Panc1 (cell line): ENCODE measurements around the gene PIK3AP1. TPM values are rescaled to one million over a fixed set of nuclear protein-coding genes. Genes with fewer than 3 reads are reported as not detected.

Source experiments
- ATAC-seq: fragments of 200-7000 bp; cut with Tn5 transposase; 2 replicates; pipeline ENCODE4 v1.9.1; 2020; ENCODE audit warnings: mild to moderate bottlenecking, moderate library complexity
- BruUV-seq: library from RNA; stranded (reverse); fragments of 400-500 nt; replicated peaks from 2 replicates; lab custom pipeline; 2021; lab: Mats Ljungman, UMichigan
- CTCF ChIA-PET: fragments of 300-600 bp; sonication (Branson Sonifier 250); formaldehyde crosslinking; loops from one replicate; lab custom pipeline; 2022; ENCODE audit warnings: antibody characterized with exemption; lab: Charles Lee
- POLR2A ChIA-PET: fragments of 300-600 bp; sonication (Branson Sonifier 250); formaldehyde crosslinking; loops from one replicate; lab custom pipeline; 2022; ENCODE audit warnings: antibody characterized with exemption; lab: Charles Lee
- DNase-seq: peaks from one replicate; pipeline ENCODE4 v3.0.0-alpha.2; 2010; ENCODE audit warnings: low read depth, low spot score
- H3K27ac ChIP-seq: 2 replicates; pipeline ENCODE4 v1.5.1; 2011; ENCODE audit warnings: mild to moderate bottlenecking, low read length, inconsistent platforms
- H3K27me3 ChIP-seq: fragments of 200-500 bp; sonication (Bioruptor generic); 2 replicates; pipeline ENCODE4 v1.6.0; 2014; ENCODE audit warnings: low read length, inconsistent platforms; ENCODE audit not compliant: control insufficient read depth, insufficient read depth
- H3K36me3 ChIP-seq: fragments of 200-500 bp; sonication (Bioruptor generic); 2 replicates; pipeline ENCODE4 v1.5.1; 2014; ENCODE audit warnings: inconsistent platforms, mild to moderate bottlenecking, low read length, moderate library complexity; ENCODE audit not compliant: control insufficient read depth, insufficient read depth
- H3K4me1 ChIP-seq: 2 replicates; pipeline ENCODE4 v1.5.1; 2011; ENCODE audit warnings: inconsistent platforms, mild to moderate bottlenecking, low read length, moderate library complexity; ENCODE audit not compliant: control insufficient read depth, insufficient read depth
- H3K4me3 ChIP-seq, 2 experiments: 2 replicates each; pipeline ENCODE4 v1.5.1; 2011 to 2012; ENCODE audit warnings: low read depth in 2 of 2, low read length in 2 of 2, mild to moderate bottlenecking in 2 of 2, inconsistent platforms in 1 of 2, moderate library complexity in 1 of 2
- H3K9me3 ChIP-seq: fragments of 200-500 bp; sonication (Bioruptor generic); 2 replicates; pipeline ENCODE4 v1.5.1; 2014; ENCODE audit warnings: low read depth, mild to moderate bottlenecking, inconsistent platforms, low read length, moderate library complexity; ENCODE audit not compliant: control insufficient read depth, insufficient read depth
- POLR2AphosphoS5 ChIP-seq: IDR thresholded peaks from 2 replicates; pipeline ENCODE4 v1.6.1; 2012; ENCODE audit warnings: mild to moderate bottlenecking, low read depth, low read length, moderate library complexity
- SIN3A ChIP-seq: IDR thresholded peaks from 2 replicates; pipeline ENCODE4 v1.6.1; 2012; ENCODE audit warnings: low read depth, mild to moderate bottlenecking, low read length, moderate library complexity, borderline replicate concordance; ENCODE audit not compliant: insufficient read depth
- TCF7L2 ChIP-seq: IDR thresholded peaks from 2 replicates; pipeline ENCODE4 v1.6.1; 2011; ENCODE audit warnings: mild to moderate bottlenecking, low read depth, low read length, inconsistent platforms
- in situ Hi-C: cut with HindIII; loops from 2 replicates; pipeline ENCODE4 v1.10.0; 2016; ENCODE audit warnings: low sequenced_read_pairs, low pct_unique_long_range_greater_than_20kb
- intact Hi-C: fragments of 100-400 bp; cut with micrococcal nuclease; formaldehyde crosslinking; loops from one replicate; pipeline ENCODE4 v1.10.0; 2022; ENCODE audit not compliant: unreplicated experiment
- total RNA-seq: library from RNA; stranded (reverse); gene quantifications from one replicate; pipeline ENCODE4 v1.2.1, GENCODE V29; 2021; ENCODE audit not compliant: unreplicated experiment
- TF ChIP-seq, protein P1 (sequence below): fragments of 450-650 bp; IDR thresholded peaks from 2 replicates; pipeline ENCODE4 v1.5.1; 2017; ENCODE audit warnings: mild to moderate bottlenecking
- TF ChIP-seq, protein P2 (sequence below), 2 experiments: IDR thresholded peaks; 2 replicates each; pipeline ENCODE4 v1.6.1; 2011 to 2012; ENCODE audit warnings: low read depth in 2 of 2, control low read depth in 1 of 2, low read length in 1 of 2, mild to moderate bottlenecking in 1 of 2, moderate library complexity in 1 of 2; ENCODE audit not compliant: insufficient read depth in 1 of 2

PIK3AP1 gene
- total RNA-seq, 1 experiment from 2014 or later: 2.6 TPM

DNA sequence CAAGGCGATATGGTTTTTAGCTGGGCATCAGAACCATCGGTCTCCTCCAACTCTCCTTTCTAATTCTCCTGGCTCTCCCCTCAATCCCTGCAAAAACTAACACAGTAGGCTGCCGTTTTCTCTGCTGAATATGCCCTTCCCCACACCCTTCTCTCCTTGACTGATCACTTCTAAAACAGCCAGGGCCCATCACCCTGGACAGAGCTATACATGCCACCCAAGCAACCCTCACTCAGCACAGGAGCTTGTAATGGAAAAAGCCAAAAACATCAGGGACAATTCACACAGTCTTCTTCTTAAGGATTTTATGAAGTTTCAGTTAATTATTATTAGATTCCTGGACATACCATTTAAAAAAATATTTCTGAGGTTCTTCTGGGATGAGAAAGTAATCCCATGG lies 61.5 kb downstream of the PIK3AP1 start:
- TF ChIP-seq SIN3A (no peak), TCF7L2 (no peak), POLR2AphosphoS5 (no peak)
- TF ChIP-seq, protein P1, sequence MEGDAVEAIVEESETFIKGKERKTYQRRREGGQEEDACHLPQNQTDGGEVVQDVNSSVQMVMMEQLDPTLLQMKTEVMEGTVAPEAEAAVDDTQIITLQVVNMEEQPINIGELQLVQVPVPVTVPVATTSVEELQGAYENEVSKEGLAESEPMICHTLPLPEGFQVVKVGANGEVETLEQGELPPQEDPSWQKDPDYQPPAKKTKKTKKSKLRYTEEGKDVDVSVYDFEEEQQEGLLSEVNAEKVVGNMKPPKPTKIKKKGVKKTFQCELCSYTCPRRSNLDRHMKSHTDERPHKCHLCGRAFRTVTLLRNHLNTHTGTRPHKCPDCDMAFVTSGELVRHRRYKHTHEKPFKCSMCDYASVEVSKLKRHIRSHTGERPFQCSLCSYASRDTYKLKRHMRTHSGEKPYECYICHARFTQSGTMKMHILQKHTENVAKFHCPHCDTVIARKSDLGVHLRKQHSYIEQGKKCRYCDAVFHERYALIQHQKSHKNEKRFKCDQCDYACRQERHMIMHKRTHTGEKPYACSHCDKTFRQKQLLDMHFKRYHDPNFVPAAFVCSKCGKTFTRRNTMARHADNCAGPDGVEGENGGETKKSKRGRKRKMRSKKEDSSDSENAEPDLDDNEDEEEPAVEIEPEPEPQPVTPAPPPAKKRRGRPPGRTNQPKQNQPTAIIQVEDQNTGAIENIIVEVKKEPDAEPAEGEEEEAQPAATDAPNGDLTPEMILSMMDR: no peak
- TF ChIP-seq, protein P2, sequence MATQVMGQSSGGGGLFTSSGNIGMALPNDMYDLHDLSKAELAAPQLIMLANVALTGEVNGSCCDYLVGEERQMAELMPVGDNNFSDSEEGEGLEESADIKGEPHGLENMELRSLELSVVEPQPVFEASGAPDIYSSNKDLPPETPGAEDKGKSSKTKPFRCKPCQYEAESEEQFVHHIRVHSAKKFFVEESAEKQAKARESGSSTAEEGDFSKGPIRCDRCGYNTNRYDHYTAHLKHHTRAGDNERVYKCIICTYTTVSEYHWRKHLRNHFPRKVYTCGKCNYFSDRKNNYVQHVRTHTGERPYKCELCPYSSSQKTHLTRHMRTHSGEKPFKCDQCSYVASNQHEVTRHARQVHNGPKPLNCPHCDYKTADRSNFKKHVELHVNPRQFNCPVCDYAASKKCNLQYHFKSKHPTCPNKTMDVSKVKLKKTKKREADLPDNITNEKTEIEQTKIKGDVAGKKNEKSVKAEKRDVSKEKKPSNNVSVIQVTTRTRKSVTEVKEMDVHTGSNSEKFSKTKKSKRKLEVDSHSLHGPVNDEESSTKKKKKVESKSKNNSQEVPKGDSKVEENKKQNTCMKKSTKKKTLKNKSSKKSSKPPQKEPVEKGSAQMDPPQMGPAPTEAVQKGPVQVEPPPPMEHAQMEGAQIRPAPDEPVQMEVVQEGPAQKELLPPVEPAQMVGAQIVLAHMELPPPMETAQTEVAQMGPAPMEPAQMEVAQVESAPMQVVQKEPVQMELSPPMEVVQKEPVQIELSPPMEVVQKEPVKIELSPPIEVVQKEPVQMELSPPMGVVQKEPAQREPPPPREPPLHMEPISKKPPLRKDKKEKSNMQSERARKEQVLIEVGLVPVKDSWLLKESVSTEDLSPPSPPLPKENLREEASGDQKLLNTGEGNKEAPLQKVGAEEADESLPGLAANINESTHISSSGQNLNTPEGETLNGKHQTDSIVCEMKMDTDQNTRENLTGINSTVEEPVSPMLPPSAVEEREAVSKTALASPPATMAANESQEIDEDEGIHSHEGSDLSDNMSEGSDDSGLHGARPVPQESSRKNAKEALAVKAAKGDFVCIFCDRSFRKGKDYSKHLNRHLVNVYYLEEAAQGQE (IDR thresholded peaks at IDR 0.05; ENCODE audit: insufficient read depth in 1 of 2, low read depth in 2 of 2, low read length in 1 of 2): no peak
- no peaks in the 10 kb centered on the region for H3K27me3 ChIP-seq
- CTCF ChIA-PET: no interaction called here
- intact Hi-C loops (no loop called here), in situ Hi-C loops (no loop called here)
- no peak overlapping the region for H3K27ac ChIP-seq
- no peaks in the 10 kb centered on the region for H3K9me3 ChIP-seq
- no TSS peak for BruUV-seq
- no peaks in the 10 kb centered on the region for H3K4me1 ChIP-seq
- no peaks in the 10 kb centered on the region for H3K36me3 ChIP-seq
- POLR2A ChIA-PET: no interaction called here
- DNase-seq: no peak
- H3K4me3 ChIP-seq: no peak overlapping the region
- peak; percentile 29; the same call in 1 of the 2 replicates for ATAC-seq

DNA sequence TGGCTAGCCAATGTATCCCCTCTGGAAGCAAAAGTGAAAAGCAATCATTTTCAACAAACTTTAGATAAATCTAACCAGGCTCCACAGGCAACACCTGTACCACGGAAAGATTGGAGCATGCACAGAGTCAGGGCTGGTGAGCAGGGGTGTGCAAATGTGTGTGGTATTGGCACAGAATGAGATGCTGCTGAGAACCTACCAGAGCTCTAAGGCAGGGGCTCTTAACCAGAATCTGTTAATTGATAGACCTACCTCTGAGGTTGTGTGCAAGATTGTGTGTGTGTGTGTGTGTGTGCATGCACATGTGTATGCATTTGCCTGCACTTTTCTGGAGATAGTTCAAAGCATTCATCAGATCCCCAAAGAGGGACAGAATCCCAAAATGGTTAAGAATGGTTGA lies 62.9 kb downstream of the PIK3AP1 start:
- no peaks in the 10 kb centered on the region for H3K27me3 ChIP-seq
- CTCF ChIA-PET: no interaction called here
- no TSS peak for BruUV-seq
- in situ Hi-C loops: no loop called here
- H3K4me3 ChIP-seq: no peak overlapping the region
- intact Hi-C loops: no loop called here
- no peaks in the 10 kb centered on the region for H3K4me1 ChIP-seq
- H3K36me3 ChIP-seq: no peaks in the 10 kb centered on the region
- ATAC-seq (no peak), DNase-seq (no peak)
- H3K9me3 ChIP-seq: no peaks in the 10 kb centered on the region
- TF ChIP-seq, protein P1: no peak
- no peak for TF ChIP-seq TCF7L2
- TF ChIP-seq POLR2AphosphoS5: no peak
- TF ChIP-seq SIN3A: no peak
- TF ChIP-seq, protein P2 (IDR thresholded peaks at IDR 0.05; ENCODE audit: insufficient read depth in 1 of 2, low read depth in 2 of 2, low read length in 1 of 2): no peak
- POLR2A ChIA-PET: no interaction called here
- H3K27ac ChIP-seq: no peak overlapping the region
